ENCODE results near the gene ANKRD65. TPM values are rescaled to one million over a fixed set of nuclear protein-coding genes. Genes with fewer than 3 reads are reported as not detected.

The ANKRD65 gene
- total RNA-seq, 1 experiment from 2014 or later: not detected

- Histone ChIP-seq H3K27me3 (replicated peaks; ENCODE audit: insufficient read depth, low read depth, low read length, poor library complexity) (no peaks in the 10 kb centered on the region), H3K36me3 (ENCODE audit: insufficient read depth, low read length, poor library complexity, severe bottlenecking) (no peaks in the 10 kb centered on the region), H3K27ac (ENCODE audit: low read depth, low read length, poor library complexity, severe bottlenecking) (no peak overlapping the region), H3K4me1 (ENCODE audit: insufficient read depth, low read length, poor library complexity, severe bottlenecking) (peaks cover 11% of the 10 kb centered on the region), H3K9me3 (ENCODE audit: low read depth, low read length, poor library complexity, severe bottlenecking) (no peaks in the 10 kb centered on the region), H3K4me3 (ENCODE audit: low read depth, low read length, poor library complexity, severe bottlenecking) (no peak overlapping the region)
- ChIA-PET CTCF (no interaction called here), POLR2A (ENCODE audit: low non-redundant PET) (no interaction called here)
- no peak for DNase-seq (ENCODE audit: low spot score)
- no TSS peak for BruUV-seq (replicated peaks)
- no peak for TF ChIP-seq CTCF (conservative IDR thresholded peaks at IDR 0.05; ENCODE audit: low read depth, low read length)
- no peak for TF ChIP-seq EZH2 (IDR thresholded peaks at IDR 0.05; ENCODE audit: borderline replicate concordance, low read depth, low read length, poor library complexity, severe bottlenecking)
- intact Hi-C loops (cut with micrococcal nuclease; ENCODE audit: unreplicated experiment): no loop called here
These were observed 13.7 kb upstream of the ANKRD65 start for GRCh38 chr1:1434824-1435105.

- ChIA-PET POLR2A (ENCODE audit: low non-redundant PET) (no interaction called here), CTCF (no interaction called here)
- Histone ChIP-seq H3K27me3 (replicated peaks; ENCODE audit: insufficient read depth, low read depth, low read length, poor library complexity) (no peaks in the 10 kb centered on the region), H3K27ac (ENCODE audit: low read depth, low read length, poor library complexity, severe bottlenecking) (no peak overlapping the region), H3K4me3 (ENCODE audit: low read depth, low read length, poor library complexity, severe bottlenecking) (no peak overlapping the region), H3K36me3 (ENCODE audit: insufficient read depth, low read length, poor library complexity, severe bottlenecking) (no peaks in the 10 kb centered on the region), H3K4me1 (ENCODE audit: insufficient read depth, low read length, poor library complexity, severe bottlenecking) (peaks cover 11% of the 10 kb centered on the region), H3K9me3 (ENCODE audit: low read depth, low read length, poor library complexity, severe bottlenecking) (no peaks in the 10 kb centered on the region)
- TF ChIP-seq EZH2 (IDR thresholded peaks at IDR 0.05; ENCODE audit: borderline replicate concordance, low read depth, low read length, poor library complexity, severe bottlenecking) (no peak), CTCF (conservative IDR thresholded peaks at IDR 0.05; ENCODE audit: low read depth, low read length) (no peak)
- no TSS peak for BruUV-seq (replicated peaks)
- no peak for DNase-seq (ENCODE audit: low spot score)
- intact Hi-C loops (cut with micrococcal nuclease; ENCODE audit: unreplicated experiment): no loop called here
These were observed 13.2 kb upstream of the ANKRD65 start for GRCh38 chr1:1434131-1434823.

- ChIA-PET CTCF (no interaction called here), POLR2A (ENCODE audit: low non-redundant PET) (no interaction called here)
- Histone ChIP-seq H3K27ac (ENCODE audit: low read depth, low read length, poor library complexity, severe bottlenecking) (no peak overlapping the region), H3K36me3 (ENCODE audit: insufficient read depth, low read length, poor library complexity, severe bottlenecking) (no peaks in the 10 kb centered on the region), H3K4me3 (ENCODE audit: low read depth, low read length, poor library complexity, severe bottlenecking) (no peak overlapping the region), H3K4me1 (ENCODE audit: insufficient read depth, low read length, poor library complexity, severe bottlenecking) (peaks cover 11% of the 10 kb centered on the region), H3K9me3 (ENCODE audit: low read depth, low read length, poor library complexity, severe bottlenecking) (no peaks in the 10 kb centered on the region), H3K27me3 (replicated peaks; ENCODE audit: insufficient read depth, low read depth, low read length, poor library complexity) (no peaks in the 10 kb centered on the region)
- no TSS peak for BruUV-seq (replicated peaks)
- TF ChIP-seq EZH2 (IDR thresholded peaks at IDR 0.05; ENCODE audit: borderline replicate concordance, low read depth, low read length, poor library complexity, severe bottlenecking) (no peak), CTCF (conservative IDR thresholded peaks at IDR 0.05; ENCODE audit: low read depth, low read length) (no peak)
- intact Hi-C loops (cut with micrococcal nuclease; ENCODE audit: unreplicated experiment): no loop called here
- DNase-seq (ENCODE audit: low spot score): no peak
These were observed 12.7 kb upstream of the ANKRD65 start for GRCh38 chr1:1433804-1434130.
